Gastrocnemius medialis (tissue), 4 donors: ENCODE results near the gene PDE7B. TPM values are rescaled to one million over a fixed set of nuclear protein-coding genes. Genes with fewer than 3 reads are reported as not detected.

Experiments
- ATAC-seq, 2 donors: fragments of 150-250 bp; one replicate each; pipeline ENCODE4 v1.9.1; 2016
- DNase-seq, 2 donors: peaks; one replicate each; pipeline ENCODE4 v3.0.0-alpha.2; 2019
- H3K27ac ChIP-seq, 4 donors: fragments of 200-600 bp; sonication (generic); 1 replicate in 1 of 4; 2 replicates in 3 of 4; pipeline ENCODE4 v1.5.1; 2016 to 2018; ENCODE audit warnings: mild to moderate bottlenecking in 2 of 4, moderate library complexity in 1 of 4
- H3K27me3 ChIP-seq, 3 donors: fragments of 200-600 bp; sonication (generic) in 2 of 3; 1 replicate in 1 of 3; 2 replicates in 2 of 3; pipeline versions ENCODE4 v1.5.1 to v1.6.0; 2016 to 2019; ENCODE audit warnings: mild to moderate bottlenecking in 1 of 3, moderate library complexity in 1 of 3
- H3K36me3 ChIP-seq, 2 donors: fragments of 200-600 bp; sonication (generic) in 1 of 2; one replicate each; pipeline ENCODE4 v1.5.1; 2017 to 2018
- H3K4me1 ChIP-seq, 2 donors: fragments of 200-600 bp; sonication (generic) in 1 of 2; one replicate each; pipeline ENCODE4 v1.5.1; 2016 to 2017; ENCODE audit warnings: mild to moderate bottlenecking in 2 of 2
- H3K4me3 ChIP-seq, 4 donors: fragments of 200-600 bp; sonication (generic) in 3 of 4; 1 replicate in 1 of 4; 2 replicates in 3 of 4; pipeline ENCODE4 v1.5.1; 2016 to 2019; ENCODE audit warnings: mild to moderate bottlenecking in 2 of 4
- H3K9me3 ChIP-seq, 3 donors: fragments of 200-600 bp; sonication (generic) in 2 of 3; 1 replicate in 1 of 3; 2 replicates in 2 of 3; pipeline ENCODE4 v1.5.1; 2016 to 2019
- POLR2A ChIP-seq, 2 donors: fragments of 450-650 bp; IDR thresholded peaks; one replicate each; pipeline ENCODE4 v1.6.1; 2017; ENCODE audit warnings: antibody characterized with exemption in 2 of 2, mild to moderate bottlenecking in 2 of 2, moderate library complexity in 2 of 2
- in situ Hi-C, 4 donors: fragments of 200-750 bp; cut with MboI; loops; one replicate each; pipeline versions ENCODE4 v1.15.0 to v1.8.0; 2017; ENCODE audit warnings: low sequenced_read_pairs in 4 of 4
- intact Hi-C: fragments of 100-400 bp; cut with DNase I; formaldehyde crosslinking; loops from one replicate; pipeline ENCODE4 v1.15.1; 2023; ENCODE audit warnings: low total_unique reads
- total RNA-seq, 4 donors: library from RNA; depleted of rRNA; stranded (reverse); fragments of >200 nt; gene quantifications; one replicate each; pipeline versions ENCODE4 v1.1.0 to v1.2.3, GENCODE V29; 2016
- TF ChIP-seq, protein P1 (sequence below), 5 experiments: fragments of 450-650 bp in 3 of 5; fragments of 200-600 bp in 2 of 5; sonication (generic) in 2 of 5; IDR thresholded peaks in 4 of 5; conservative IDR thresholded peaks in 1 of 5; 1 replicate in 4 of 5; 2 replicates in 1 of 5; pipeline ENCODE4 v1.5.1; 2016 to 2019; ENCODE audit warnings: antibody characterized with exemption in 5 of 5, mild to moderate bottlenecking in 3 of 5, moderate library complexity in 3 of 5

PDE7B gene
- total RNA-seq, 4 donors from 2014 or later, result 2.2 to 3.6 (median 2.7) TPM

DNA sequence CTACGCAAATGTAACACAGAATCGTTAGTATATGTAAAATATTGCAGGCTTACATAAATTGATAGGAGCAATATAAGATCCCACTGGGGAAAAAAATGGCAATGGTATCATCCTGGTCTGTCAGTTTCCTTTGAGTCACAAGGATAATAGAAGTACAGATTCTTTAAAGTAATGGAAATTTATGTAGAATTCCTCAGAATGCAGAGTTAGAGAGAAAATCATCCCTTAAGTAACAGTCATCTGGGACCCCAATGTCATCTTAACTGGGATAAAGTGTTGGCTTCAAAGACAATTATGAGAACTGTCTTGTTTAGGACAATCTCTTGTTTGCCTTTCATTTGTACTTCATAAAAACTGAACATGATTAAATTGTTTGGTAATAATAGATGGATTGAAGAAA, 34.5 kb upstream of the PDE7B start:
- in situ Hi-C loops (no loop called here), intact Hi-C loops (no loop called here)
- Histone ChIP-seq H3K27ac (no peak overlapping the region), H3K4me1 (no peaks in the 10 kb centered on the region), H3K4me3 (no peak overlapping the region), H3K36me3 (no peaks in the 10 kb centered on the region), H3K9me3 (no peaks in the 10 kb centered on the region), H3K27me3 (no peaks in the 10 kb centered on the region)
- DNase-seq (no peak), ATAC-seq (no peak)
- TF ChIP-seq, protein P1, sequence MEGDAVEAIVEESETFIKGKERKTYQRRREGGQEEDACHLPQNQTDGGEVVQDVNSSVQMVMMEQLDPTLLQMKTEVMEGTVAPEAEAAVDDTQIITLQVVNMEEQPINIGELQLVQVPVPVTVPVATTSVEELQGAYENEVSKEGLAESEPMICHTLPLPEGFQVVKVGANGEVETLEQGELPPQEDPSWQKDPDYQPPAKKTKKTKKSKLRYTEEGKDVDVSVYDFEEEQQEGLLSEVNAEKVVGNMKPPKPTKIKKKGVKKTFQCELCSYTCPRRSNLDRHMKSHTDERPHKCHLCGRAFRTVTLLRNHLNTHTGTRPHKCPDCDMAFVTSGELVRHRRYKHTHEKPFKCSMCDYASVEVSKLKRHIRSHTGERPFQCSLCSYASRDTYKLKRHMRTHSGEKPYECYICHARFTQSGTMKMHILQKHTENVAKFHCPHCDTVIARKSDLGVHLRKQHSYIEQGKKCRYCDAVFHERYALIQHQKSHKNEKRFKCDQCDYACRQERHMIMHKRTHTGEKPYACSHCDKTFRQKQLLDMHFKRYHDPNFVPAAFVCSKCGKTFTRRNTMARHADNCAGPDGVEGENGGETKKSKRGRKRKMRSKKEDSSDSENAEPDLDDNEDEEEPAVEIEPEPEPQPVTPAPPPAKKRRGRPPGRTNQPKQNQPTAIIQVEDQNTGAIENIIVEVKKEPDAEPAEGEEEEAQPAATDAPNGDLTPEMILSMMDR (IDR thresholded peaks at IDR 0.05 in 4 of 5, conservative IDR thresholded peaks at IDR 0.05 in 1 of 5), result no peak
- TF ChIP-seq POLR2A (IDR thresholded peaks at IDR 0.05), result no peak

DNA sequence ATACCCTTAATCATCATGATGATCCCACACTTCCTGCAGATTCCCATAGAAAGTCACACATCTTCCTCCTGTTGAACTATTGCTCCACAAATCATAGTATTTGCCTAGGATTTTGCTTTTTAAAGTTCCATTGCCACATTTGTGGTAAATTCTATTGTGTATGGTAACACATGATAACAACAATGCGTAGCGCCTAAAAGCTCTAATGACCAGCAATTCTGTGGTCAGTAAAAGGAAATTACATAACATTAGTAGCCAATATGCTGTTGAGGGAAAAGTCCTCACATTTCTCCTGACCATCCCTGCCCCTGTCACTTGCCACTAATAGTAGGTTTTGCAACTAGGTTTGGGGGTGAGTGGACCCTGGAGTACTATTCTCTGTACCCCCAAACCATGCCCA, 31.8 kb upstream of the PDE7B start:
- intact Hi-C loops (no loop called here), in situ Hi-C loops (no loop called here)
- DNase-seq, result no peak
- H3K27ac ChIP-seq, result no peak overlapping the region
- no peaks in the 10 kb centered on the region for H3K36me3 ChIP-seq
- ATAC-seq, result no peak
- no peaks in the 10 kb centered on the region for H3K27me3 ChIP-seq
- no peak for TF ChIP-seq POLR2A (IDR thresholded peaks at IDR 0.05)
- TF ChIP-seq, protein P1 (IDR thresholded peaks at IDR 0.05 in 4 of 5, conservative IDR thresholded peaks at IDR 0.05 in 1 of 5), result no peak
- H3K9me3 ChIP-seq, result no peaks in the 10 kb centered on the region
- no peak overlapping the region for H3K4me3 ChIP-seq
- H3K4me1 ChIP-seq, result no peaks in the 10 kb centered on the region

DNA sequence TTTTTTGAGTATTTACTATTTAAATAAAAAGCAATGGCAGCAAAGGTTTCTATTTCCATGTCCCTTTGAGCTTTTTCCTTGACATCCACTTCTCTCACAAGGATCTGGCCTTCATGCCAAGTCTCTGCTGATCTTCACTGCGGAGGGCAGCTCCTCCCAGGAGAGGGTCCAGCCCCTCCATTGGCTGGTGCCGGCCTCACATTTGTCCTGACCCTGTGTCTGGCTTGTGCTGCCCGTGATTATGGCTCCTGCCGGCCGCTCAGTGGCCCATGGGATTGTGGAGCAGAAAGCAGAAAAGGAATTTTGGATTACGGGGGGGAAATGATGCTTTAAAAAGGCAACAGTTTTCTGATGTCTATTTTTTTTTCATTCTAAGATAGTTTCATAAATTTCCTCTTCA, 31.2 kb upstream of the PDE7B start:
- intact Hi-C loops (no loop called here), in situ Hi-C loops (no loop called here)
- Histone ChIP-seq H3K27ac (no peak overlapping the region), H3K27me3 (no peaks in the 10 kb centered on the region), H3K4me1 (no peaks in the 10 kb centered on the region), H3K4me3 (no peak overlapping the region), H3K9me3 (no peaks in the 10 kb centered on the region), H3K36me3 (no peaks in the 10 kb centered on the region)
- no peak for ATAC-seq
- TF ChIP-seq POLR2A (IDR thresholded peaks at IDR 0.05), result no peak
- TF ChIP-seq, protein P1 (IDR thresholded peaks at IDR 0.05 in 4 of 5, conservative IDR thresholded peaks at IDR 0.05 in 1 of 5), result no peak
- peak in 1 of 2 donors; percentile 17 for DNase-seq

DNA sequence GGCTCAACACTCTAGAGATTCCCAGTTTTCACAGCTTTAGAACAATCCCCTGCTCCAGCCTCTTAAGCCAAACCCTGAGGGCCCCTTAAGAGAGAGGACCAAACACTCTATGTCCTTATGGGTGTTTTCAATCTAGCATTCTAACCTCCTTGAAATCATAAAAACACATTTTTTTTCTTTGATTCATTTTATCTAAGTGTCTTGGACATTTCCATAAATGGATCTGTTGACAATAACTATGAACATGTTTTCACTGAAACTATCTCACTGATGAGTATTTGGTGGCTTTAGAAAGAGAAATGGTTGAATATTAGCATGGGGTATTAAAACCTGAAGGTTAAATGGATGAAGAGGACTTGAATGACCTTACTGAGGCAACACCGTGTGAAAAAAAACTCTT, 27.6 kb upstream of the PDE7B start:
- Histone ChIP-seq H3K4me3 (no peak overlapping the region), H3K27ac (no peak overlapping the region), H3K4me1 (no peaks in the 10 kb centered on the region), H3K27me3 (no peaks in the 10 kb centered on the region), H3K36me3 (no peaks in the 10 kb centered on the region), H3K9me3 (no peaks in the 10 kb centered on the region)
- in situ Hi-C loops, result no loop called here
- ATAC-seq, result no peak
- intact Hi-C loops, result no loop called here
- TF ChIP-seq, protein P1 (IDR thresholded peaks at IDR 0.05 in 4 of 5, conservative IDR thresholded peaks at IDR 0.05 in 1 of 5), result no peak
- TF ChIP-seq POLR2A (IDR thresholded peaks at IDR 0.05), result no peak
- DNase-seq, result no peak

DNA sequence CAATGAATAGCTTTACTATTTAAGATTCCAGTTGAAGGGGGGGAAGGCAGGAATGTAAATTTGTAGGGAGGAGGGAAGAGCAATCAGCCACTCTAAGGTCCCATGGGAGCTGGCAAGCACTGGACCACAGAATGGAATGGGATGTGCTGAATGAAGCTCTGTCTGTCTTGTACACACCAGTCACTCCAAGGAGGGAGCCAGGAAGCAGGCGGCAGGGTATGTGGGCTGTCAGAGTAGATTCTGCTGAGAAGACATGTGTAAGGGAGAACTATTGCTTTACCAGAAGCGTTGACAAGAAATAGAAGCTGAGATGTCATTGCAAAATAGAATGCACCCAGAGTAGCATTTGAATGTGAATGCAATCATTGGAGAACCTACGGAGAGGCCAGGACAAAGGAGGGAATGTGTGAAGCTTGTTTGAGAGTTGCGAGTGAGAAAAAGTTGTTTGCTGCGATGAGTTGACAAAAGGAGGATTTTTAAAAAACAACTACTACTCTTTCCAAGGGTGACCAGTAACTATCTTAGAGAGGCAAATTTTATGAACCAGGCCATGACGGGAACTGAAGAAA, 25.2 kb upstream of the PDE7B start:
- intact Hi-C loops (no loop called here), in situ Hi-C loops (no loop called here)
- no peaks in the 10 kb centered on the region for H3K36me3 ChIP-seq
- H3K9me3 ChIP-seq, result no peaks in the 10 kb centered on the region
- H3K4me1 ChIP-seq, result no peaks in the 10 kb centered on the region
- no peak for DNase-seq
- H3K27ac ChIP-seq, result no peak overlapping the region
- H3K4me3 ChIP-seq, result no peak overlapping the region
- TF ChIP-seq, protein P1 (IDR thresholded peaks at IDR 0.05 in 4 of 5, conservative IDR thresholded peaks at IDR 0.05 in 1 of 5), result no peak
- TF ChIP-seq POLR2A (IDR thresholded peaks at IDR 0.05), result no peak
- no peak for ATAC-seq
- H3K27me3 ChIP-seq, result no peaks in the 10 kb centered on the region
